ENCODE measurements around the gene ZBTB47. TPM values are rescaled to one million over a fixed set of nuclear protein-coding genes. Genes with fewer than 3 reads are reported as not detected.

Gene ZBTB47
- total RNA-seq, 1 donor from 2014 or later = 4.4 TPM

DNA sequence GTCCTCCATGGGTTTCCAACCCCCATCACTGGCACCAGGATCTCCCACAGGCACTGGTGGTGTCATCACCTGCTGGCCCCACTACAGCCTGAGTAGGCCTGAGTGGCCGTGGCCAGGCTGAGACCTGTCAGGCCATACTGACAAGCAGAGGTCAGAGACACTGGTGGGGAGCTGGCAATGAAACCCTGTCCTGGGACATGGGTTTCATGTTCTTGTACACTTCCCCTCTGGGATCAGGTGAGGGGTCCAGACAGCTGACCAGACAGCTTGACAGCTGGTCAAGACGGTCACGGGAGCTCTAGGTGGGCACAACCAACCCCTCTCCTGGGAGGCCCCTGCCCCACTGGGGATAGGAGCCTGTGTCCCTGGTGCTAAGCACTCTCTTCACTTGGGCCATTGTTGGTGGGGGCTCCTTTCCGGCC is 13.1 kb downstream of the ZBTB47 start:
- no peak for DNase-seq (ENCODE audit: low spot score)
- peaks cover 4% of the 10 kb centered on the region for H3K27me3 Mint-ChIP-seq (ENCODE audit: insufficient read depth, low read depth)
- H3K9ac ChIP-seq = no peak overlapping the region
- no peaks in the 10 kb centered on the region for H3K4me1 ChIP-seq
- H3K27ac Mint-ChIP-seq = no peak overlapping the region
- no peak overlapping the region for H3K27ac ChIP-seq
- H3K4me3 Mint-ChIP-seq = no peak overlapping the region
- no peaks in the 10 kb centered on the region for H3K27me3 ChIP-seq
- TF ChIP-seq EZH2 (IDR thresholded peaks at IDR 0.05) (no peak), EZH2phosphoT487 (IDR thresholded peaks at IDR 0.05) (no peak)
- TF ChIP-seq, protein P1, sequence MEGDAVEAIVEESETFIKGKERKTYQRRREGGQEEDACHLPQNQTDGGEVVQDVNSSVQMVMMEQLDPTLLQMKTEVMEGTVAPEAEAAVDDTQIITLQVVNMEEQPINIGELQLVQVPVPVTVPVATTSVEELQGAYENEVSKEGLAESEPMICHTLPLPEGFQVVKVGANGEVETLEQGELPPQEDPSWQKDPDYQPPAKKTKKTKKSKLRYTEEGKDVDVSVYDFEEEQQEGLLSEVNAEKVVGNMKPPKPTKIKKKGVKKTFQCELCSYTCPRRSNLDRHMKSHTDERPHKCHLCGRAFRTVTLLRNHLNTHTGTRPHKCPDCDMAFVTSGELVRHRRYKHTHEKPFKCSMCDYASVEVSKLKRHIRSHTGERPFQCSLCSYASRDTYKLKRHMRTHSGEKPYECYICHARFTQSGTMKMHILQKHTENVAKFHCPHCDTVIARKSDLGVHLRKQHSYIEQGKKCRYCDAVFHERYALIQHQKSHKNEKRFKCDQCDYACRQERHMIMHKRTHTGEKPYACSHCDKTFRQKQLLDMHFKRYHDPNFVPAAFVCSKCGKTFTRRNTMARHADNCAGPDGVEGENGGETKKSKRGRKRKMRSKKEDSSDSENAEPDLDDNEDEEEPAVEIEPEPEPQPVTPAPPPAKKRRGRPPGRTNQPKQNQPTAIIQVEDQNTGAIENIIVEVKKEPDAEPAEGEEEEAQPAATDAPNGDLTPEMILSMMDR (IDR thresholded peaks at IDR 0.05) = no peak
- H3K4me3 ChIP-seq = no peak overlapping the region
- H3K36me3 Mint-ChIP-seq = no peaks in the 10 kb centered on the region
- H3K36me3 ChIP-seq = no peaks in the 10 kb centered on the region
- no peak overlapping the region for H3K4me2 ChIP-seq
- H4K20me1 ChIP-seq (ENCODE audit: low read depth) = no peaks in the 10 kb centered on the region
- H2AFZ ChIP-seq (replicated peaks) = no peak overlapping the region
- no peaks in the 10 kb centered on the region for H3K9me3 ChIP-seq (ENCODE audit: low read depth)
- H3K9me3 Mint-ChIP-seq = peaks cover 9% of the 10 kb centered on the region
- peaks cover 7% of the 10 kb centered on the region for H3K4me1 Mint-ChIP-seq
- no peaks in the 10 kb centered on the region for H3F3A ChIP-seq (ENCODE audit: low read depth)
- H3K79me2 ChIP-seq (ENCODE audit: low read depth) = no peaks in the 10 kb centered on the region

DNA sequence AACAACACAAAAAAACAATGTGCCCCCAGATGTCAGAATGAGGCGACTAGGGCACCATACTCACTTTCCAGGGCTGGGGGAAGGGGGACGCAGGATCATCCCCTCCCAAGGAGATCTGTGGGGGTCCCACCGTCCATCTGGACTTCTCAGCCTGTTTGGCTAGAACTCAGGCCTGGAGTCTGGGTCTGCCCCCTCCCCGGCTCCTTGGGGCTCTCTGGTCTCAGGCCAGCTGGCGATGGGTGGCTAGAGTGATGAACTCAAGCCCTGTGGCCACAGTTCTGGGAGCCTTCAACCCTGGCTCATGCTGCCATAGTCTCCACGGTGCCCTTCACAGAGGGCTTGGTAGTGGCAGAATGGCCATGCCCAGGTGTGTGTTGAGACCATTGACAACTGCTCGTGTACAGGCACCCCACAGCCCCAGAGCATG is 13.6 kb downstream of the ZBTB47 start:
- TF ChIP-seq EZH2 (IDR thresholded peaks at IDR 0.05) = no peak
- TF ChIP-seq EZH2phosphoT487 (IDR thresholded peaks at IDR 0.05) = no peak
- TF ChIP-seq, protein P1 (IDR thresholded peaks at IDR 0.05) = no peak
- Histone ChIP-seq H3K9ac (no peak overlapping the region), H3K27me3 (no peaks in the 10 kb centered on the region), H2AFZ (replicated peaks) (no peak overlapping the region), H3F3A (ENCODE audit: low read depth) (no peaks in the 10 kb centered on the region), H3K9me3 (ENCODE audit: low read depth) (no peaks in the 10 kb centered on the region), H3K4me1 (no peaks in the 10 kb centered on the region), H4K20me1 (ENCODE audit: low read depth) (no peaks in the 10 kb centered on the region), H3K36me3 (no peaks in the 10 kb centered on the region), H3K4me2 (no peak overlapping the region), H3K79me2 (ENCODE audit: low read depth) (no peaks in the 10 kb centered on the region), H3K27ac (no peak overlapping the region), H3K4me3 (no peak overlapping the region)
- no peak for DNase-seq (ENCODE audit: low spot score)
- peaks cover 9% of the 10 kb centered on the region for H3K9me3 Mint-ChIP-seq
- no peak overlapping the region for H3K27ac Mint-ChIP-seq
- no peaks in the 10 kb centered on the region for H3K36me3 Mint-ChIP-seq
- H3K4me1 Mint-ChIP-seq = peaks cover 7% of the 10 kb centered on the region
- H3K27me3 Mint-ChIP-seq (ENCODE audit: insufficient read depth, low read depth) = peaks cover 4% of the 10 kb centered on the region
- H3K4me3 Mint-ChIP-seq = no peak overlapping the region

DNA sequence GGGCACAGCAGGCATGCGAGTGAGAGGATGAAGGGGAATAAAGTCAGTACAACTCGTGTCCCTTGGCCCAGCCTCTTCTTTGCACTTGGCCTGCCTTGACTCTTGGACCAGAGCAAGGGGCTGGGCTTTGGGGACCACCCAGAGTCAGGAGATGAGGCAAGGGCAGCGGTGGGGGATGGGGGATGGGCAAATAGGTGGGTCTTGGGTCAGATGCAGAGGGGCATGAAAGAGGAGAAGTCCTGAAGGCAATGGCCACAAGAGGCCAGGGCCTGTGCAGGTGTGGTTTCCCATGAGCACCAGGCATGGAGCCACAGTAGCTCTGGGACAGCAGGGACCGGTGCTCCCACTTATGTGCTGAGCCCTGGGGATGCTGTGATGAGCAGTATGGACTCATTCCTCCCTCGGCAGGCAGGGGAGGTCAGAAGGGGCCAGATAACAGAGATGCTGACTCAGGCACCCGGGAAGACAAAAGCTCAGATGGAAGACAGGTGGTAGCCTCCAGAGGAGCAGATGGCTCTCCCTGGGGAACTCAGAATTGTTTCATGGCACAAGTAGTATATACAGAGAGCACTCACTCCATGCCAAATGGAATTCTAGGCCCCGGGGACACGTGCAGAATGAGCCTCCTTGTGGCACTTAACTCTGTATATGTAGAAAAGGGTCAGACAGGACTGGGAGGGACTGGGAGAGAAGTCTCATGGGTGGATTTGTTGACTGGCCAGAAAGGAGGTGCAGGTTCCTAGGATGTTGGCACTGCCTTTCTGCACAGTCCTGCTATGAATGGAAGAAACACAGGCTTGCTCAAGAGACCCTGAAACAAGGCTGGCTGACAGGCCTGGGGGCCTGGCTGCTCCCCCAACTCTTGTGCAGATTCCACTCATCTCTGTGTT is 14.3 kb downstream of the ZBTB47 start:
- H3K9me3 Mint-ChIP-seq = peaks cover 9% of the 10 kb centered on the region
- Histone ChIP-seq H3K79me2 (ENCODE audit: low read depth) (no peaks in the 10 kb centered on the region), H4K20me1 (ENCODE audit: low read depth) (no peaks in the 10 kb centered on the region), H3K27ac (no peak overlapping the region), H2AFZ (replicated peaks) (no peak overlapping the region), H3F3A (ENCODE audit: low read depth) (no peaks in the 10 kb centered on the region), H3K4me1 (no peaks in the 10 kb centered on the region), H3K36me3 (no peaks in the 10 kb centered on the region), H3K9ac (no peak overlapping the region), H3K4me3 (no peak overlapping the region), H3K27me3 (no peaks in the 10 kb centered on the region), H3K9me3 (ENCODE audit: low read depth) (no peaks in the 10 kb centered on the region), H3K4me2 (no peak overlapping the region)
- no peak overlapping the region for H3K27ac Mint-ChIP-seq
- no peaks in the 10 kb centered on the region for H3K36me3 Mint-ChIP-seq
- no peak overlapping the region for H3K4me3 Mint-ChIP-seq
- H3K27me3 Mint-ChIP-seq (ENCODE audit: insufficient read depth, low read depth) = peaks cover 4% of the 10 kb centered on the region
- no peak for DNase-seq (ENCODE audit: low spot score)
- TF ChIP-seq EZH2phosphoT487 (IDR thresholded peaks at IDR 0.05) (no peak), EZH2 (IDR thresholded peaks at IDR 0.05) (no peak)
- TF ChIP-seq, protein P1 (IDR thresholded peaks at IDR 0.05) = no peak
- H3K4me1 Mint-ChIP-seq = peaks cover 7% of the 10 kb centered on the region

All from neural progenitor cell (in vitro differentiated cells).